ENCODE data around the gene CENPN.

- TF ChIP-seq YY1 (IDR thresholded peaks at IDR 0.05; ENCODE audit: low read depth) (no peak), NFIC (IDR thresholded peaks at IDR 0.05) (no peak), CEBPB (IDR thresholded peaks at IDR 0.05) (no peak), TAF1 (IDR thresholded peaks at IDR 0.05; ENCODE audit: low read depth) (no peak), USF1 (IDR thresholded peaks at IDR 0.05) (no peak), EP300 (IDR thresholded peaks at IDR 0.05; ENCODE audit: borderline replicate concordance) (no peak), CREB1 (IDR thresholded peaks at IDR 0.05; ENCODE audit: low read depth) (no peak), ZBTB7A (IDR thresholded peaks at IDR 0.05; ENCODE audit: low read depth) (no peak), MAX (IDR thresholded peaks at IDR 0.05) (no peak)
Measured at GRCh38 chr16:80969114-80969484, 37.9 kb upstream of the CENPN start.
